Peyer's patch (tissue), 4 donors: ENCODE data around the gene HINT2. TPM values are rescaled to one million over a fixed set of nuclear protein-coding genes. Genes with fewer than 3 reads are reported as not detected.

Source experiments
- DNase-seq, 3 donors: peaks; one replicate each; pipeline ENCODE4 v3.0.0-alpha.2; 2017 to 2019
- H3K27ac ChIP-seq, 4 donors: fragments of 200-600 bp; sonication (generic); one replicate each; pipeline ENCODE4 v1.5.1; 2016 to 2019
- H3K27me3 ChIP-seq, 2 donors: fragments of 200-600 bp; sonication (generic); one replicate each; pipeline ENCODE4 v1.5.1; 2019
- H3K36me3 ChIP-seq, 3 donors: fragments of 200-600 bp; sonication (generic); one replicate each; pipeline ENCODE4 v1.5.1; 2016 to 2019
- H3K4me1 ChIP-seq, 4 donors: fragments of 200-600 bp; sonication (generic); one replicate each; pipeline ENCODE4 v1.5.1; 2016 to 2019
- H3K4me3 ChIP-seq, 4 donors: fragments of 200-600 bp; sonication (generic); 1 replicate in 3 of 4; 2 replicates in 1 of 4; pipeline ENCODE4 v1.5.1; 2016 to 2019; ENCODE audit warnings: mild to moderate bottlenecking in 1 of 4
- H3K9me3 ChIP-seq, 4 donors: fragments of 200-600 bp; sonication (generic); one replicate each; pipeline ENCODE4 v1.5.1; 2016 to 2019; ENCODE audit warnings: mild to moderate bottlenecking in 1 of 4
- CTCF ChIP-seq, 6 experiments: fragments of 450-650 bp in 4 of 6; fragments of 200-600 bp in 2 of 6; sonication (generic) in 1 of 6; IDR thresholded peaks; one replicate each; pipeline ENCODE4 v1.5.1; 2017 to 2019; ENCODE audit warnings: antibody characterized with exemption in 6 of 6, mild to moderate bottlenecking in 3 of 6, moderate library complexity in 1 of 6
- POLR2A ChIP-seq, 2 donors: fragments of 450-650 bp; IDR thresholded peaks; one replicate each; pipeline ENCODE4 v1.5.1; 2017; ENCODE audit warnings: antibody characterized with exemption in 2 of 2, mild to moderate bottlenecking in 2 of 2, moderate library complexity in 2 of 2
- total RNA-seq, 4 donors: library from RNA; depleted of rRNA; stranded (reverse); fragments of >200 nt; gene quantifications; one replicate each; pipeline ENCODE4 v1.1.0, GENCODE V29; 2016

Gene HINT2
- total RNA-seq, 4 donors from 2014 or later: 19.8 to 40.3 (median 28.7) TPM

- Histone ChIP-seq H3K4me3 (no peak overlapping the region), H3K36me3 (no peaks in the 10 kb centered on the region), H3K4me1 (no peaks in the 10 kb centered on the region), H3K27ac (no peak overlapping the region), H3K27me3 (no peaks in the 10 kb centered on the region), H3K9me3 (no peaks in the 10 kb centered on the region)
- TF ChIP-seq POLR2A (IDR thresholded peaks at IDR 0.05): no peak
- no peak for TF ChIP-seq CTCF (IDR thresholded peaks at IDR 0.05)
- no peak for DNase-seq
Observed at GRCh38 chr9:35858458-35858857, 43.6 kb upstream of the HINT2 start.

- H3K36me3 ChIP-seq: no peaks in the 10 kb centered on the region
- H3K27me3 ChIP-seq: no peaks in the 10 kb centered on the region
- H3K27ac ChIP-seq: no peak overlapping the region
- no peaks in the 10 kb centered on the region for H3K4me1 ChIP-seq
- H3K9me3 ChIP-seq: no peaks in the 10 kb centered on the region
- TF ChIP-seq POLR2A (IDR thresholded peaks at IDR 0.05) (no peak), CTCF (IDR thresholded peaks at IDR 0.05) (no peak)
- no peak for DNase-seq
- H3K4me3 ChIP-seq: no peak overlapping the region
Observed at GRCh38 chr9:35856882-35857281, 42.0 kb upstream of the HINT2 start.

- no peaks in the 10 kb centered on the region for H3K27me3 ChIP-seq
- no peaks in the 10 kb centered on the region for H3K36me3 ChIP-seq
- no peaks in the 10 kb centered on the region for H3K4me1 ChIP-seq
- TF ChIP-seq CTCF (IDR thresholded peaks at IDR 0.05) (no peak), POLR2A (IDR thresholded peaks at IDR 0.05) (no peak)
- DNase-seq: no peak
- no peaks in the 10 kb centered on the region for H3K9me3 ChIP-seq
- H3K27ac ChIP-seq: no peak overlapping the region
- no peak overlapping the region for H3K4me3 ChIP-seq
Observed at GRCh38 chr9:35856206-35856605, 41.4 kb upstream of the HINT2 start.

- Histone ChIP-seq H3K36me3 (no peaks in the 10 kb centered on the region), H3K9me3 (no peaks in the 10 kb centered on the region), H3K4me1 (no peaks in the 10 kb centered on the region), H3K27ac (no peak overlapping the region), H3K27me3 (no peaks in the 10 kb centered on the region), H3K4me3 (no peak overlapping the region)
- TF ChIP-seq POLR2A (IDR thresholded peaks at IDR 0.05) (no peak), CTCF (IDR thresholded peaks at IDR 0.05) (no peak)
- DNase-seq: no peak
Observed at GRCh38 chr9:35854091-35854762, 39.4 kb upstream of the HINT2 start.

GRCh38 chr9:35852876-35853865 is 38.3 kb upstream of the HINT2 start:
- DNase-seq: no peak
- no peaks in the 10 kb centered on the region for H3K9me3 ChIP-seq
- H3K36me3 ChIP-seq: no peaks in the 10 kb centered on the region
- no peak overlapping the region for H3K4me3 ChIP-seq
- no peak for TF ChIP-seq POLR2A (IDR thresholded peaks at IDR 0.05)
- TF ChIP-seq CTCF (IDR thresholded peaks at IDR 0.05): no peak
- H3K27ac ChIP-seq: no peak overlapping the region
- no peaks in the 10 kb centered on the region for H3K27me3 ChIP-seq
- no peaks in the 10 kb centered on the region for H3K4me1 ChIP-seq
